A673 (cell line): Measurements from ENCODE around the gene GALNT9. TPM values are rescaled to one million over a fixed set of nuclear protein-coding genes. Genes with fewer than 3 reads are reported as not detected.

ENCODE experiments used
- BruUV-seq: library from RNA; stranded (reverse); fragments of 400-500 nt; replicated peaks from 2 replicates; lab custom pipeline; 2021; lab: Mats Ljungman, UMichigan
- CTCF ChIA-PET: fragments of 300-600 bp; sonication (Branson Sonifier 250); formaldehyde crosslinking; loops from one replicate; lab custom pipeline; 2022; ENCODE audit warnings: antibody characterized with exemption; lab: Charles Lee
- POLR2A ChIA-PET: fragments of 300-600 bp; sonication (Branson Sonifier 250); formaldehyde crosslinking; loops from one replicate; lab custom pipeline; 2022; ENCODE audit warnings: antibody characterized with exemption; ENCODE audit not compliant: low non-redundant PET; lab: Charles Lee
- DNase-seq: peaks from one replicate; pipeline ENCODE4 v3.0.0-alpha.2; 2015; ENCODE audit warnings: low spot score
- H3K27ac ChIP-seq: fragments of 200-600 bp; sonication (generic); 2 replicates; pipeline ENCODE4 v1.5.1; 2016; ENCODE audit warnings: mixed run types, low read depth, mild to moderate bottlenecking, mixed read lengths, antibody characterized with exemption, low read length; ENCODE audit not compliant: poor library complexity, severe bottlenecking
- H3K27me3 ChIP-seq: fragments of 200-600 bp; sonication (generic); replicated peaks from 2 replicates; pipeline ENCODE4 v1.6.1; 2017; ENCODE audit warnings: mixed run types, low read depth, mild to moderate bottlenecking, mixed read lengths, antibody characterized with exemption, low read length; ENCODE audit not compliant: insufficient read depth, poor library complexity
- H3K36me3 ChIP-seq: fragments of 200-600 bp; sonication (generic); 2 replicates; pipeline ENCODE4 v1.6.1; 2016; ENCODE audit warnings: mixed run types, mild to moderate bottlenecking, mixed read lengths, antibody characterized with exemption, low read length; ENCODE audit not compliant: insufficient read depth, poor library complexity, severe bottlenecking
- H3K4me1 ChIP-seq: fragments of 200-600 bp; sonication (generic); 2 replicates; pipeline ENCODE4 v1.6.1; 2017; ENCODE audit warnings: mixed run types, mild to moderate bottlenecking, mixed read lengths, antibody characterized with exemption, low read length; ENCODE audit not compliant: insufficient read depth, poor library complexity, severe bottlenecking
- H3K4me3 ChIP-seq: fragments of 200-600 bp; sonication (generic); 2 replicates; pipeline ENCODE4 v1.5.1; 2016; ENCODE audit warnings: low read depth, mixed run types, mild to moderate bottlenecking, mixed read lengths, low read length; ENCODE audit not compliant: poor library complexity, severe bottlenecking
- H3K9me3 ChIP-seq: fragments of 200-600 bp; sonication (generic); 2 replicates; pipeline ENCODE4 v1.6.1; 2016; ENCODE audit warnings: mixed run types, low read depth, mild to moderate bottlenecking, mixed read lengths, antibody characterized with exemption, low read length; ENCODE audit not compliant: poor library complexity, severe bottlenecking
- EZH2 ChIP-seq: fragments of 200-600 bp; sonication (generic); IDR thresholded peaks from 2 replicates; pipeline ENCODE4 v1.6.1; 2017; ENCODE audit warnings: borderline replicate concordance, low read depth, mild to moderate bottlenecking, mixed read lengths, antibody characterized with exemption, low read length; ENCODE audit not compliant: poor library complexity, severe bottlenecking
- intact Hi-C: fragments of 100-400 bp; cut with micrococcal nuclease; formaldehyde crosslinking; loops from one replicate; pipeline ENCODE4 v1.10.0; 2022; ENCODE audit not compliant: unreplicated experiment
- total RNA-seq: library from RNA; stranded (reverse); gene quantifications from 2 replicates; pipeline ENCODE4 v1.2.3, GENCODE V29; 2021
- TF ChIP-seq, protein P1 (sequence below): fragments of 300-800, 200-600 bp; sonication (generic); conservative IDR thresholded peaks from 2 replicates; pipeline ENCODE4 v1.5.1; 2017; ENCODE audit warnings: low read depth, mild to moderate bottlenecking, antibody characterized with exemption, low read length, moderate library complexity, mixed read lengths

Gene GALNT9
- total RNA-seq, 1 experiment from 2014 or later, result 7.4 TPM

DNA sequence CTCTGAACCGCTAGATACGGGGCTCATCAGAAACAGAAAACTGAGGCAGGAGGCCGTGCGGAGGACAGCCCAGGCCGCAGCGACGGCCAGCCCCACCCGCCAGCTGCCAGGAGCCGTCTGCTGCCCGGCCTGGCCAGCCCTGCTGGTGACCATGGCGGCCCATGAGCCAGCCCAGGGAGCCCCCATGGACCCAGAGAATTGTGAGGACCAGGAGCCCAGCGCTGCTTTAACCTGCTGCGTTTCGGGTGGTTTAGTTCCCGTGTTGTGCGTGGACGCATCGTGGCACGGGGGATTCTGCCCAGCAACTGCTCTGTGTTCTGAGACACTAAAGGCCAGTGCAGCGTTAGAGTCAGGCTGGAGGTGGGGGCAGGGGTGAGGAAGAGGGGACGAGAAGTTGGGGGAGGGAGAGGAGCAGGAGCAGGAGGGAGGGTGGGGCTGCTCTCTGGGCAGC lies 140.9 kb downstream of the GALNT9 start:
- no peak overlapping the region for H3K27ac ChIP-seq
- no peaks in the 10 kb centered on the region for H3K27me3 ChIP-seq
- H3K9me3 ChIP-seq, result no peaks in the 10 kb centered on the region
- ChIA-PET CTCF (no interaction called here), POLR2A (no interaction called here)
- H3K36me3 ChIP-seq, result no peaks in the 10 kb centered on the region
- intact Hi-C loops, result no loop called here
- DNase-seq, result no peak
- H3K4me1 ChIP-seq, result peaks cover 21% of the 10 kb centered on the region
- H3K4me3 ChIP-seq, result no peak overlapping the region
- no TSS peak for BruUV-seq
- TF ChIP-seq, protein P1, sequence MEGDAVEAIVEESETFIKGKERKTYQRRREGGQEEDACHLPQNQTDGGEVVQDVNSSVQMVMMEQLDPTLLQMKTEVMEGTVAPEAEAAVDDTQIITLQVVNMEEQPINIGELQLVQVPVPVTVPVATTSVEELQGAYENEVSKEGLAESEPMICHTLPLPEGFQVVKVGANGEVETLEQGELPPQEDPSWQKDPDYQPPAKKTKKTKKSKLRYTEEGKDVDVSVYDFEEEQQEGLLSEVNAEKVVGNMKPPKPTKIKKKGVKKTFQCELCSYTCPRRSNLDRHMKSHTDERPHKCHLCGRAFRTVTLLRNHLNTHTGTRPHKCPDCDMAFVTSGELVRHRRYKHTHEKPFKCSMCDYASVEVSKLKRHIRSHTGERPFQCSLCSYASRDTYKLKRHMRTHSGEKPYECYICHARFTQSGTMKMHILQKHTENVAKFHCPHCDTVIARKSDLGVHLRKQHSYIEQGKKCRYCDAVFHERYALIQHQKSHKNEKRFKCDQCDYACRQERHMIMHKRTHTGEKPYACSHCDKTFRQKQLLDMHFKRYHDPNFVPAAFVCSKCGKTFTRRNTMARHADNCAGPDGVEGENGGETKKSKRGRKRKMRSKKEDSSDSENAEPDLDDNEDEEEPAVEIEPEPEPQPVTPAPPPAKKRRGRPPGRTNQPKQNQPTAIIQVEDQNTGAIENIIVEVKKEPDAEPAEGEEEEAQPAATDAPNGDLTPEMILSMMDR, result no peak
- no peak for TF ChIP-seq EZH2

DNA sequence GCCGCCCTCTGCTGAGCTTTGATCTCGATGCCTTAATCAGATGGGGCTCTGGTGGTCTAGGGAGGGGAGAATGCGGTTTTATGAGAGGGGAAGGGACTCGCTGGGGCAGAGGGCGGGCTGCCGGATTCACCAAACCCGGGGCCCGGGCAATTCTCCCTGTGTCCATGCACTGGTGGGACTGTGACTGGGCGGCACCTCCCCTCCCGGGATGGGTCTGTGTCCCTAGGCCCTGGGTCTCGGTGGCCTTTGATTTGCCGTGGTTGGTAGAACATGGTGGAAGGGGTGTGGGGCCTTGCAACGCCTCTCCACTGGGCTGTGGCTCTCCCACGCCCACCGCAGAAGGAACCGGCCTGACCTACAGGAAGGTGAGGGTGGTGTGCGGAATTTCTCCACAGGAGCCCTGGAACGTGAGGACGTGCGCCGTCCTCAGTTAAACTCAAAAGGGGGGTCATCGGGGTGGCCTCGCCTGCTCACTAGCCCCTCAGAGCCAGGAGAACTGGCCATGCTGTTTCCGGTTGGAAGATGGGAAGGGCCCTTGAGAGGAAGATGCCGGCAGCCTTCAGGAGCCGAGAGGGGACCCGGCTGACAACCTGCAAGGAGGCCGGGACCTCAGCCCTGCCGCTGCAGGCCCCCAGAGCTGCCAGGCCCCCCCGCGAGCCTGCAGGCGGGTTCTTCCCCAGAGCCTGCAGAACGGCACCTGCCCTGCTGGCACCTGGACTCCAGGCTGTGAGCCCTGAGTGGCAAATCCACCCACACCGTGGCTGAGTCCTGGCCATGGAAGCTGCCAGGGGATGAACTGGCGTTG lies 141.5 kb downstream of the GALNT9 start:
- H3K27me3 ChIP-seq, result no peaks in the 10 kb centered on the region
- no peaks in the 10 kb centered on the region for H3K9me3 ChIP-seq
- DNase-seq, result no peak
- ChIA-PET CTCF (no interaction called here), POLR2A (no interaction called here)
- H3K4me1 ChIP-seq, result peaks cover 21% of the 10 kb centered on the region
- H3K36me3 ChIP-seq, result no peaks in the 10 kb centered on the region
- no peak overlapping the region for H3K27ac ChIP-seq
- BruUV-seq, result no TSS peak
- intact Hi-C loops, result no loop called here
- TF ChIP-seq, protein P1, result no peak
- TF ChIP-seq EZH2, result no peak
- H3K4me3 ChIP-seq, result no peak overlapping the region

DNA sequence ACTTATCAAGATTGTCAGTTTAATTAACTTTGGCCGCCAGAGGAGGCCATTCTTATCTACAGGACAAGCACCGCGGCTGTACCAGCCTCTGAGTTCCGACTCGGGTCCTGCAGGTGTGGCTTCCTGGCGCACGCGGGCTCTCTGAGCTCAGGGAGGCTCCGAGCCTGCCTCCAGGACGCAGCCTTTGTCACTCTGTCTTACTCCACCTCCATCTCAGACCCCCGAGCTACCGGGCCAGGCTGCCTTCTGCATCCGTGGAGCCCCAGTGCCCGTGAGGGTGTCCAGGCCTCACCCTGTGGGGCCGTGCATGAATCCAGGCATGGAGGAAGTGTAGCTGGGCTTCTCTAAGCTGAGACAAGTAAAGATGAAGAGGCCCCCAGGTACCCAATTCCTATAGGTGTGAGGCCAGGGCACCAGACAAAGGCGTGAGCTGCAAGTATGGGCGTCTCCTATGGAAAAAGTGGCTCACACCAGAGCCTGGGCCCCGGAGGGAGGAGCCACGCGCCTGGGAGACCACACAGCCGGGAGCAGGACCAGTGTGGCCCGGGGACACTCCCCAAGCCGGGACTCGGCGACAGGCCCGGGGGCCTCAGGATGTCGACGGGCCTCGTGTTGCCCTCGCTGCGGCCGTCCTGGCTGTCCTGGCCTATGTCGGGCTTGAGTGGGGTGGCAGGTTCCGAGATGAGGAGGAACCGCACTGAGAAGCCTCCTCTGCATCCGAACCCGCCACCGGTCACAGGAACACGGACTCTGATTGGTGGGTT lies 142.3 kb downstream of the GALNT9 start:
- BruUV-seq, result no TSS peak
- CTCF ChIA-PET, result no interaction called here

More for the DNA sequence above, 142.3 kb downstream of the GALNT9 start:
- peaks cover 21% of the 10 kb centered on the region for H3K4me1 ChIP-seq
- H3K27me3 ChIP-seq, result no peaks in the 10 kb centered on the region
- no peak overlapping the region for H3K27ac ChIP-seq
- H3K36me3 ChIP-seq, result no peaks in the 10 kb centered on the region
- intact Hi-C loops, result no loop called here
- POLR2A ChIA-PET, result no interaction called here
- no peak for DNase-seq
- H3K4me3 ChIP-seq, result no peak overlapping the region
- H3K9me3 ChIP-seq, result no peaks in the 10 kb centered on the region
- TF ChIP-seq, protein P1, result no peak
- TF ChIP-seq EZH2, result no peak
